Activated B cell treated with CpG ODN at 0.5 μM for 24 hours (primary cell): ENCODE data around the gene CMTM7. TPM values are rescaled to one million over a fixed set of nuclear protein-coding genes. Genes with fewer than 3 reads are reported as not detected.
A peak's percentile ranks its signal among the peaks of the same experiment; 100 is the strongest.

Source experiments
- ATAC-seq: fragments of 200-7000 bp; cut with Tn5 transposase; one replicate; pipeline ENCODE4 v1.10.0; 2021; ENCODE audit warnings: low read depth, mild to moderate bottlenecking, moderate library complexity
- CTCF ChIA-PET: fragments of 350-600 bp; sonication (Branson Sonifier 250); formaldehyde crosslinking; loops from one replicate; lab custom pipeline; 2021; ENCODE audit warnings: antibody characterized with exemption; lab: Charles Lee
- POLR2A ChIA-PET: fragments of 350-600 bp; sonication (Branson Sonifier 250); formaldehyde crosslinking; loops from one replicate; lab custom pipeline; 2021; ENCODE audit warnings: antibody characterized with exemption; lab: Charles Lee
- DNase-seq: peaks from one replicate; pipeline ENCODE4 v3.0.0; 2022
- H3K27ac Mint-ChIP-seq: one replicate; pipeline ENCODE4 v1.8.0; 2020; ENCODE audit warnings: mixed read lengths
- H3K27me3 Mint-ChIP-seq: one replicate; pipeline ENCODE4 v1.8.0; 2021; ENCODE audit warnings: mixed read lengths
- H3K36me3 Mint-ChIP-seq: one replicate; pipeline ENCODE4 v1.8.0; 2021; ENCODE audit warnings: low read depth, mixed read lengths
- H3K4me1 Mint-ChIP-seq: one replicate; pipeline ENCODE4 v1.8.0; 2021; ENCODE audit warnings: mixed read lengths
- H3K4me3 Mint-ChIP-seq: one replicate; pipeline ENCODE4 v1.8.0; 2020; ENCODE audit warnings: mild to moderate bottlenecking, mixed read lengths
- H3K9me3 Mint-ChIP-seq: one replicate; pipeline ENCODE4 v1.8.0; 2020; ENCODE audit warnings: mixed read lengths
- intact Hi-C: fragments of 100-400 bp; cut with micrococcal nuclease; formaldehyde crosslinking; loops from one replicate; pipeline ENCODE4 v1.15.1; 2024
- total RNA-seq: library from RNA; stranded (reverse); gene quantifications from 2 replicates; pipeline ENCODE4 v1.2.3, GENCODE V29; 2022
- TF ChIP-seq, protein P1 (sequence below): fragments of 200-600 bp; IDR thresholded peaks from one replicate; pipeline ENCODE4 v1.8.0; 2022; ENCODE audit warnings: antibody characterized with exemption, mild to moderate bottlenecking

Gene CMTM7
- total RNA-seq, 1 donor from 2014 or later = 82.1 TPM

DNA sequence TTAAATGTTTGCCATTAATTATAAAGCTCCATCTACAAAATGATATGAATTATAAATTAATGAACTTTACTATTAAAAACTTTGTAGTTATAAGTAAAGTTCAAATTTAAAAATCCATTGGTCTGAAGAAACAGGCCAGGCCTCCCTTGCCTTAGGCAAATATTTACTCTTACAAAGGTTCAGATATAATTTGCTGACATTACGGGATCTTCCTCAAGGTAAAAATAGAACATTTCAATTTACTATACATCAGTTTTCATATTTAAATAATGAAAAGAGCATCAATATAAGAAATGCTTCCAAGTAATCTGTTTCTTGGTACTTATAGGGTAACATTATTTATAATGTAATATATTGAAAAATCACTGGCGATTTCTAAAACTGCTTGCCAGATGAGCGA, 107.3 kb downstream of the CMTM7 start:
- ATAC-seq = no peak
- POLR2A ChIA-PET = no interaction called here
- Mint-ChIP-seq H3K4me1 (peaks cover 59% of the 10 kb centered on the region), H3K36me3 (peaks cover 43% of the 10 kb centered on the region), H3K9me3 (no peaks in the 10 kb centered on the region), H3K27me3 (no peaks in the 10 kb centered on the region), H3K4me3 (no peak overlapping the region), H3K27ac (no peak overlapping the region)
- intact Hi-C loops = no loop called here
- CTCF ChIA-PET = interaction anchor here (2.0 kb wide), 1 partner anchor 31 kb away, joined by 7 read pairs; no protein-coding TSS in a partner anchor
- DNase-seq = no peak
- TF ChIP-seq, protein P1, sequence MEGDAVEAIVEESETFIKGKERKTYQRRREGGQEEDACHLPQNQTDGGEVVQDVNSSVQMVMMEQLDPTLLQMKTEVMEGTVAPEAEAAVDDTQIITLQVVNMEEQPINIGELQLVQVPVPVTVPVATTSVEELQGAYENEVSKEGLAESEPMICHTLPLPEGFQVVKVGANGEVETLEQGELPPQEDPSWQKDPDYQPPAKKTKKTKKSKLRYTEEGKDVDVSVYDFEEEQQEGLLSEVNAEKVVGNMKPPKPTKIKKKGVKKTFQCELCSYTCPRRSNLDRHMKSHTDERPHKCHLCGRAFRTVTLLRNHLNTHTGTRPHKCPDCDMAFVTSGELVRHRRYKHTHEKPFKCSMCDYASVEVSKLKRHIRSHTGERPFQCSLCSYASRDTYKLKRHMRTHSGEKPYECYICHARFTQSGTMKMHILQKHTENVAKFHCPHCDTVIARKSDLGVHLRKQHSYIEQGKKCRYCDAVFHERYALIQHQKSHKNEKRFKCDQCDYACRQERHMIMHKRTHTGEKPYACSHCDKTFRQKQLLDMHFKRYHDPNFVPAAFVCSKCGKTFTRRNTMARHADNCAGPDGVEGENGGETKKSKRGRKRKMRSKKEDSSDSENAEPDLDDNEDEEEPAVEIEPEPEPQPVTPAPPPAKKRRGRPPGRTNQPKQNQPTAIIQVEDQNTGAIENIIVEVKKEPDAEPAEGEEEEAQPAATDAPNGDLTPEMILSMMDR = no peak

DNA sequence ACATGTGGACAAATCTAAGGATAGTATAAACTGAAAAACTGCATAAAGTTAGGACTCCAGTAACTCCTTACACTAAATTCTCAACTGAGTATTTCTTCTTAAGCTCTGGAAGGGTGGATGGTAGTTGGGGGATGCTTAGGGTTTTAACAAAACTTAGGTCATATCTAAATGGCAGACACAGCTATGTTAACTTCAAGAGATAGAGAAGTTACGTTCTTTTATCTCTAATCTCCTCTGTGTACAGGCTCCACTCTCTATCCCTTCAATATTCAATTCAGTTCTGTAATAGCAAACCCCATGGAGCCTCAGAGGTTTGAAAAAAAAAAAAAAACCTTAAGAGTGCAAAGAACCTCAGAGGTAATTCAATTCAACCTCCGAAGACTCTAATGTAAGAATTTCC, 107.9 kb downstream of the CMTM7 start:
- intact Hi-C loops = no loop called here
- ChIA-PET POLR2A (no interaction called here), CTCF (interaction anchor here (1.1 kb wide), 1 partner anchor 32 kb away, joined by 5 read pairs; no protein-coding TSS in a partner anchor)

DNA sequence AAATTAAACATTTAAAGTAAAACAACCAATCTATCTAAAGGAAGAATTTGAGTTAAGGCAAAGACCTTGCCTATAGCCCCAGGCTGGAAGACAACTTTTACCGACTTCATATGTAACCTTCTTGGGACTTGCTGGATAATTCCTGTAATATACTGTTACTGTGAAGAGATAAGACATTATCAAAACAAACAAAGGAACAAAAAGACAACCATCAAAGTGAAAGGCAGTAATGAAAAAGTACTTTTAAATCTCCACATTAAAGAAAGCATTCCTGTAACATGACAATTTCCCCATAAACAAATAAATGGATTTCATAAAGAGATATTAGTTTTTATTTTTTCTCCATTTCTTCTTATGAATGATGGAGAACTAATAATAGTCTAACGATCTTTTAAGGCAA, 108.6 kb downstream of the CMTM7 start:
- no peaks in the 10 kb centered on the region for H3K27me3 Mint-ChIP-seq
- H3K27ac Mint-ChIP-seq = no peak overlapping the region
- CTCF ChIA-PET = interaction anchor here (1.1 kb wide), 1 partner anchor 32 kb away, joined by 5 read pairs; no protein-coding TSS in a partner anchor
- DNase-seq (no peak), ATAC-seq (no peak)
- peak overlapping the region; percentile 98 for H3K4me3 Mint-ChIP-seq
- TF ChIP-seq, protein P1 = no peak
- peaks cover 55% of the 10 kb centered on the region for H3K4me1 Mint-ChIP-seq
- no peaks in the 10 kb centered on the region for H3K9me3 Mint-ChIP-seq
- POLR2A ChIA-PET = no interaction called here
- intact Hi-C loops = loop anchor here (5.0 to 10.0 kb wide), 2 partner anchors 205 to 968 kb away; partner anchors contain the start of gene STT3B
- H3K36me3 Mint-ChIP-seq = peaks cover 43% of the 10 kb centered on the region

More for the DNA sequence above, 107.9 kb downstream of the CMTM7 start:
- H3K27ac Mint-ChIP-seq = peak overlapping the region; percentile 43
- H3K27me3 Mint-ChIP-seq = no peaks in the 10 kb centered on the region
- no peak for ATAC-seq
- H3K4me3 Mint-ChIP-seq = peak overlapping the region; percentile 98
- peaks cover 43% of the 10 kb centered on the region for H3K36me3 Mint-ChIP-seq
- peaks cover 59% of the 10 kb centered on the region for H3K4me1 Mint-ChIP-seq
- TF ChIP-seq, protein P1 = no peak
- H3K9me3 Mint-ChIP-seq = no peaks in the 10 kb centered on the region
- DNase-seq = no peak

DNA sequence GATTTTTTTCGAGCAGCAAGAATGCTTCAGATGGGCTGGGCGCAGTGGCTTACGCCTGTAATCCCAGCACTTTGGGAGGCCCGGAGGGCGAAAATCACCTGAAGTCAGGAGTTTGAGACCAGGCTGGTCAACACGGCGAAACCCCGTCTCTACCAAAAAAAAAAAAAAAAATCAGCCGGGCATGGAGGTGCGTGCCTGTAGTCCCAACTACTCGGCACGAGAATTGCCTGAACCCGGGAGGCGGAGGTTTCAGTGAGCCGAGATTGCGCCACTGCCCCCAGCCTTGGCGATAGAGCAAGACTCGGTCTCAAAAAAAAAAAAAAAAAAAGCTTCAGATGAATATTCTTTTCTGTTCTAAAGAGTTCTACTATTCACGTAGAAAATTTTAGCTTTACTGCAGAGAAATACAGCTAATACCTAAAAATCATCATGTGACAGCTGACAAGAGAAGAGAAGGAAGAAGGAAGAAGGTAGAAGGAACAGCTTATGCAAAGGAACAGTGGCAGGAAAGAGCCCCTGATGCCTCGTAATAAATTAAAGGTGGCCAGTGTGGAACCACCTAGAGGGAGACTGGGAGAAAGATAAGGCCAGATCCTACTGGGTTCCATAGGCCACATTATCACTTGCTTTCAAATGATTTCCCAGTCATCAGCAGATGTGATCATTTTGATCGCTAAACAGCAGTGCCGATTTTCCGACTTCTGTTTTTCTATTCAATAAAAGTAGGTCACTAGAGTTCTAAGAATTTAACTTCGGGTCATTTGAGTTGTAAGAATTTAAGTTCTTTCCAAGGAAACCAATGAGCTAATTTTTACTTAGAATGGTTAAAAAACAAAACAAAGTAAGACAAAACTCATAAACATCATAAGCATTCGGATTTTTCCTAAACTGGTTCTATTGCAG, 109.5 kb downstream of the CMTM7 start:
- DNase-seq (no peak), ATAC-seq (no peak)
- intact Hi-C loops = loop anchor here (5.0 to 10.0 kb wide), 2 partner anchors 206 to 969 kb away; partner anchors contain the start of gene STT3B
- CTCF ChIA-PET = interaction anchor here (1.3 to 1.6 kb wide), 3 partner anchors 9 to 126 kb away, joined by 3 to 5 read pairs (median 4); no protein-coding TSS in a partner anchor
- Mint-ChIP-seq H3K4me3 (peak overlapping the region; percentile 98), H3K27me3 (no peaks in the 10 kb centered on the region), H3K27ac (peak overlapping the region; percentile 67), H3K36me3 (peaks cover 36% of the 10 kb centered on the region), H3K4me1 (peaks cover 48% of the 10 kb centered on the region), H3K9me3 (no peaks in the 10 kb centered on the region)
- TF ChIP-seq, protein P1 = no peak
- POLR2A ChIA-PET = interaction anchor here (0.6 to 2.4 kb wide), 20 partner anchors 7 to 440 kb away, joined by 3 to 17 read pairs (median 6); partner anchors contain the start of gene CMTM7

DNA sequence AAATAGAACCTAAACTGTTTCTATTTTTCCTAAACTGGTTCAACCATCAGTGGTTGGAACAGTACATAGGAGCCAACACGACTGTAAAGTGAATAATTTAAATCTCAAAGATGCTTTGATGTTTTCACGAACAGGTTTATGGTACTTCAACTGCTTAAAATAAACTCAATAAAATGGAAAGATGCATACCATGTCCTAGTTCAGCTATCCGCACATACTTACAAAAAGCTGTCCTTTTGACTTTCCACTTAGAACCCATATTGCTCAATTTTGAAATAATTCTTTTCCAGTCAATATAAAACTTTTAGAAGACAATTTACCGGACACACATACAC, 110.1 kb downstream of the CMTM7 start:
- DNase-seq (no peak), ATAC-seq (no peak)
- H3K4me1 Mint-ChIP-seq = peaks cover 42% of the 10 kb centered on the region
- peak overlapping the region; percentile 90 for H3K27ac Mint-ChIP-seq
- intact Hi-C loops = loop anchor here (1.0 to 10.0 kb wide), 9 partner anchors 7 to 969 kb away; partner anchors contain the start of genes CNOT10 and STT3B
- H3K36me3 Mint-ChIP-seq = peaks cover 30% of the 10 kb centered on the region
- TF ChIP-seq, protein P1 = no peak
- H3K27me3 Mint-ChIP-seq = no peaks in the 10 kb centered on the region
- H3K9me3 Mint-ChIP-seq = no peaks in the 10 kb centered on the region
- H3K4me3 Mint-ChIP-seq = peak overlapping the region; percentile 98
- CTCF ChIA-PET = interaction anchor here (0.9 to 1.6 kb wide), 4 partner anchors 8 to 126 kb away, joined by 3 to 5 read pairs (median 4); no protein-coding TSS in a partner anchor
- POLR2A ChIA-PET = interaction anchor here (0.6 to 2.4 kb wide), 21 partner anchors 8 to 969 kb away, joined by 3 to 17 read pairs (median 5); partner anchors contain the start of genes CMTM7, CNOT10, DYNC1LI1 and STT3B
